K562 (cell line): ENCODE results near the gene ISLR2. TPM values are rescaled to one million over a fixed set of nuclear protein-coding genes. Genes with fewer than 3 reads are reported as not detected.

Experiments
- ATAC-seq: fragments of 200-7000 bp; cut with Tn5 transposase; 3 replicates; pipeline ENCODE4 v1.9.1; 2020; ENCODE audit warnings: moderate library complexity
- BruUV-seq: library from RNA; stranded (reverse); fragments of 400-500 nt; replicated peaks from 2 replicates; lab custom pipeline; 2021; lab: Mats Ljungman, UMichigan
- CTCF ChIA-PET: fragments of 300-600 bp; formaldehyde crosslinking; extraction: SDS; loops from one replicate; lab custom pipeline; 2021; ENCODE audit warnings: low intra/inter-chr PET ratio; lab: Yijun Ruan, JAX
- POLR2A ChIA-PET: fragments of 300-600, 350-650 bp; sonication (Branson Sonifier 250); formaldehyde crosslinking; extraction: SDS; loops from one replicate; lab custom pipeline; 2021; ENCODE audit warnings: antibody characterized with exemption, inconsistent platforms; lab: Yijun Ruan, JAX
- DNase-seq, 4 experiments: peaks; one replicate each; pipeline versions ENCODE4 v3.0.0 to v3.0.0-alpha.2; 2011 to 2018; ENCODE audit warnings: low spot score in 3 of 4, mixed read lengths in 3 of 4; ENCODE audit errors: extremely low read depth in 1 of 4
- FAIRE-seq: peaks from 2 replicates; lab custom pipeline; 2011; peaks lifted over from hg19 to GRCh38; lab: Jason Lieb, UNC
- H2AFZ ChIP-seq: 2 replicates; pipeline ENCODE4 v1.6.0; 2011; ENCODE audit warnings: low read depth, low read length, control low read depth, inconsistent platforms
- H3K27ac ChIP-seq: fragments of 200-600 bp; 3 replicates; pipeline ENCODE4 v1.8.0; 2011; ENCODE audit warnings: low read depth, mild to moderate bottlenecking, control low read depth, inconsistent platforms, low read length, moderate library complexity, mixed read lengths; ENCODE audit errors: extremely low read depth
- H3K27me3 ChIP-seq, 2 experiments: fragments of 300-600 bp in 1 of 2; 2 replicates in 1 of 2; 3 replicates in 1 of 2; pipeline versions ENCODE4 v1.6.0 to v1.8.0; 2011; ENCODE audit warnings: inconsistent platforms in 2 of 2, low read length in 2 of 2, mild to moderate bottlenecking in 1 of 2, mixed read lengths in 1 of 2, moderate library complexity in 1 of 2; ENCODE audit not compliant: control insufficient read depth in 2 of 2, insufficient read depth in 2 of 2
- H3K36me3 ChIP-seq: fragments of 300-600 bp; 3 replicates; pipeline ENCODE4 v1.8.0; 2011; ENCODE audit warnings: mild to moderate bottlenecking, low read length, inconsistent platforms; ENCODE audit not compliant: control insufficient read depth, insufficient read depth
- H3K4me1 ChIP-seq, 2 experiments: fragments of 200-600 bp in 1 of 2; replicated peaks in 1 of 2; 2 replicates in 1 of 2; 3 replicates in 1 of 2; pipeline versions ENCODE4 v1.5.1 to v1.8.0; 2011; ENCODE audit warnings: inconsistent platforms in 2 of 2, low read length in 2 of 2, mild to moderate bottlenecking in 1 of 2, mixed read lengths in 1 of 2, moderate library complexity in 1 of 2; ENCODE audit not compliant: control insufficient read depth in 2 of 2, insufficient read depth in 2 of 2
- H3K4me2 ChIP-seq: 2 replicates; pipeline ENCODE4 v1.6.1; 2011; ENCODE audit warnings: low read length, control low read depth, inconsistent platforms, mixed read lengths; ENCODE audit not compliant: insufficient read depth
- H3K4me3 ChIP-seq: fragments of 200-600 bp; sonication (generic), shearing (Covaris generic); 2 replicates; pipeline ENCODE4 v1.5.1; 2016; ENCODE audit warnings: control low read depth, inconsistent platforms
- H3K79me2 ChIP-seq: fragments of 200-600 bp; 3 replicates; pipeline ENCODE4 v1.8.0; 2011; ENCODE audit warnings: low read length, inconsistent platforms; ENCODE audit not compliant: control insufficient read depth, insufficient read depth
- H3K9ac ChIP-seq, 2 experiments: 2 replicates each; pipeline versions ENCODE4 v1.6.0 to v1.6.1; 2011; ENCODE audit warnings: low read depth in 2 of 2, low read length in 2 of 2, control low read depth in 1 of 2, inconsistent platforms in 1 of 2, mild to moderate bottlenecking in 1 of 2, mixed read lengths in 1 of 2; ENCODE audit not compliant: insufficient read depth in 1 of 2
- H3K9me1 ChIP-seq: one replicate; pipeline ENCODE4 v1.6.0; 2011; ENCODE audit warnings: inconsistent platforms, mild to moderate bottlenecking, low read length, moderate library complexity; ENCODE audit not compliant: control insufficient read depth, insufficient read depth
- H3K9me3 ChIP-seq: replicated peaks from 2 replicates; pipeline ENCODE4 v1.5.1; 2011; ENCODE audit warnings: low read depth, low read length, inconsistent platforms; ENCODE audit not compliant: control insufficient read depth, insufficient read depth
- H4K20me1 ChIP-seq: replicated peaks from 2 replicates; pipeline ENCODE4 v1.6.1; 2011; ENCODE audit warnings: low read length, inconsistent platforms, mixed read lengths; ENCODE audit not compliant: control insufficient read depth, insufficient read depth
- CHD2 ChIP-seq: IDR thresholded peaks from 2 replicates; pipeline ENCODE4 v1.6.1; 2011; ENCODE audit warnings: low read depth, low read length
- GATA2 ChIP-seq: sonication (generic); formaldehyde crosslinking; IDR thresholded peaks from 2 replicates; pipeline ENCODE4 v1.4.0; 2020; ENCODE audit warnings: mild to moderate bottlenecking, missing genetic modification reagents
- IRF2 ChIP-seq: sonication (generic); formaldehyde crosslinking; IDR thresholded peaks from 2 replicates; pipeline ENCODE4 v1.8.1; 2022; ENCODE audit warnings: mild to moderate bottlenecking, missing genetic modification reagents
- MAX ChIP-seq: sonication (generic); formaldehyde crosslinking; IDR thresholded peaks from 2 replicates; pipeline ENCODE4 v1.9.0; 2022; ENCODE audit warnings: mild to moderate bottlenecking, missing genetic modification reagents
- NCOA6 ChIP-seq: fragments of 450-650 bp; IDR thresholded peaks from 2 replicates; pipeline ENCODE4 v1.6.1; 2017; ENCODE audit warnings: mild to moderate bottlenecking
- ZNF444 ChIP-seq: fragments of 250-450 bp; sonication (Bioruptor Pico); IDR thresholded peaks from 2 replicates; pipeline ENCODE4 v1.4.0; 2020; ENCODE audit warnings: mild to moderate bottlenecking, moderate library complexity
- WGBS: fragments of 100-300 bp; shearing (Covaris generic); methylation state at CpG from one replicate; pipeline ENCODE4 v1.1.6; 2016; ENCODE audit warnings: low coverage, mixed read lengths; ENCODE audit not compliant: insufficient coverage; ENCODE audit errors: missing lambda C conversion rate; 5-methylcytosine and 5-hydroxymethylcytosine counted together
- in situ Hi-C: fragments of 300-500 bp; cut with MboI; formaldehyde crosslinking; loops from 4 replicates; pipeline ENCODE4 v1.15.0; 2018; ENCODE audit warnings: inconsistent platforms, mixed read lengths
- intact Hi-C: fragments of 100-400 bp; cut with micrococcal nuclease; formaldehyde crosslinking; loops from 2 replicates; pipeline ENCODE4 v1.14.2; 2022
- polyA plus RNA-seq, 8 experiments: library from polyadenylated mRNA; depleted of rRNA in 4 of 8; stranded (reverse) in 5 of 8; unstranded in 3 of 8; fragments of >200 nt; fragmentation: Nextera tagmentation in 2 of 8; fragmentation: Illumina TruSeq in 1 of 8; extraction: Ambion mirVana in 2 of 8; extraction: Trizol in 1 of 8; gene quantifications; 2 replicates each; pipeline versions ENCODE4 v1.2.1 to v1.2.3, GENCODE V29; 2011 to 2014; ENCODE audit warnings: inconsistent platforms in 1 of 8, missing spikeins in 1 of 8
- total RNA-seq, 7 experiments: library from RNA; depleted of rRNA in 6 of 7; stranded (reverse); fragments of >200 nt in 6 of 7; fragmentation: Illumina TruSeq in 2 of 7; extraction: Trizol in 2 of 7; gene quantifications; 2 replicates each; pipeline versions ENCODE4 v1.2.1 to v1.2.3, GENCODE V29; 2011 to 2021; ENCODE audit warnings: low replicate concordance in 1 of 7
- TF ChIP-seq, protein P1 (sequence below), 2 experiments: fragments of 450-650 bp in 1 of 2; sonication (generic) in 1 of 2; formaldehyde crosslinking; conservative IDR thresholded peaks; 2 replicates each; pipeline versions ENCODE4 v1.4.0 to v1.8.1; 2020 to 2022; ENCODE audit warnings: mild to moderate bottlenecking in 1 of 2, missing genetic modification reagents in 1 of 2

The ISLR2 gene
- total and polyA plus RNA-seq, 9 of the 15 experiments (the other 6 are each of a cell fraction or from before 2014, with no cell fraction given) = not detected

GRCh38 chr15:74180881-74181602 is 50.7 kb downstream of the ISLR2 start:
- FAIRE-seq = no peak
- TF ChIP-seq IRF2 (no peak), GATA2 (CRISPR knock-in tag) (no peak), MAX (CRISPR knock-in tag) (0 out of 2 replicates have a peak, but pooled peaks have one; percentile 29), ZNF444 (CRISPR knock-in tag) (no peak), NCOA6 (no peak), CHD2 (no peak)
- TF ChIP-seq, protein P1, sequence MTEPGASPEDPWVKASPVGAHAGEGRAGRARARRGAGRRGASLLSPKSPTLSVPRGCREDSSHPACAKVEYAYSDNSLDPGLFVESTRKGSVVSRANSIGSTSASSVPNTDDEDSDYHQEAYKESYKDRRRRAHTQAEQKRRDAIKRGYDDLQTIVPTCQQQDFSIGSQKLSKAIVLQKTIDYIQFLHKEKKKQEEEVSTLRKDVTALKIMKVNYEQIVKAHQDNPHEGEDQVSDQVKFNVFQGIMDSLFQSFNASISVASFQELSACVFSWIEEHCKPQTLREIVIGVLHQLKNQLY (CRISPR knock-in tag; conservative IDR thresholded peaks at IDR 0.05) = no peak
- H2AFZ ChIP-seq = no peak overlapping the region
- under 1% methylated on average over 21 of the region's 21 CpGs for WGBS
- H3K9me1 ChIP-seq = no peaks in the 10 kb centered on the region
- no peak overlapping the region for H3K27ac ChIP-seq
- in situ Hi-C loops (no loop called here), intact Hi-C loops (no loop called here)
- peaks cover 12% of the 10 kb centered on the region for H4K20me1 ChIP-seq
- POLR2A ChIA-PET = no interaction called here
- ATAC-seq = no peak
- peaks cover 0 to 8% of the 10 kb centered on the region in 2 experiments; a peak in 1 of 5 replicates for H3K4me1 ChIP-seq
- H3K79me2 ChIP-seq = no peaks in the 10 kb centered on the region
- H3K4me3 ChIP-seq = no peak overlapping the region
- no peak overlapping the region for H3K4me2 ChIP-seq
- BruUV-seq = no TSS peak
- H3K9ac ChIP-seq = no peak overlapping the region; a peak in 1 of 4 replicates
- no peaks in the 10 kb centered on the region for H3K36me3 ChIP-seq
- DNase-seq = no peak
- CTCF ChIA-PET = no interaction called here
- H3K27me3 ChIP-seq = peaks cover 4 to 49% of the 10 kb centered on the region in 2 experiments; a peak in 3 of 5 replicates
- no peaks in the 10 kb centered on the region for H3K9me3 ChIP-seq
